IPS DF 19.7 (cell line): ENCODE measurements around the gene GATAD2A.
A peak's percentile ranks its signal among the peaks of the same experiment; 100 is the strongest.
"Not testable (repeated sequence)": the region's sequence is repeated elsewhere in the genome, so short reads cannot be mapped to it uniquely, and the experiment has no call there.

ENCODE experiments used
- DNase-seq: peaks from one replicate; pipeline ENCODE4 v3.0.0-alpha.2; 2013; ENCODE audit warnings: low read depth, low spot score

Gene GATAD2A

GRCh38 chr19:19446655-19447437 is 41.4 kb downstream of the GATAD2A start:
- DNase-seq, result no peak

GRCh38 chr19:19447536-19448237 is 42.2 kb downstream of the GATAD2A start:
- DNase-seq, result no peak

GRCh38 chr19:19448238-19448544 is 42.7 kb downstream of the GATAD2A start:
- DNase-seq, result no peak

GRCh38 chr19:19451429-19452242 is 46.2 kb downstream of the GATAD2A start:
- DNase-seq, result no peak

GRCh38 chr19:19452243-19453124 is 47.0 kb downstream of the GATAD2A start:
- no peak for DNase-seq

- no peak for DNase-seq
These were observed 47.6 kb downstream of the GATAD2A start for GRCh38 chr19:19453125-19453454.

GRCh38 chr19:19455166-19455919 is 49.9 kb downstream of the GATAD2A start:
- not testable (repeated sequence) for DNase-seq

GRCh38 chr19:19457671-19458070 is 52.2 kb downstream of the GATAD2A start:
- no peak for DNase-seq

- no peak for DNase-seq
These were observed 52.8 kb downstream of the GATAD2A start for GRCh38 chr19:19458110-19458816.

GRCh38 chr19:19459073-19459472 is 53.6 kb downstream of the GATAD2A start:
- no peak for DNase-seq

- DNase-seq, result no peak
These were observed 54.3 kb downstream of the GATAD2A start for GRCh38 chr19:19459707-19460251.

- no peak for DNase-seq
These were observed 54.8 kb downstream of the GATAD2A start for GRCh38 chr19:19460258-19460731.

GRCh38 chr19:19460761-19461265 is 55.3 kb downstream of the GATAD2A start:
- no peak for DNase-seq

GRCh38 chr19:19461306-19461670 is 55.8 kb downstream of the GATAD2A start:
- DNase-seq, result no peak

GRCh38 chr19:19461671-19462622 is 56.5 kb downstream of the GATAD2A start:
- DNase-seq, result peak; percentile 74

- no peak for DNase-seq
These were observed 58.1 kb downstream of the GATAD2A start for GRCh38 chr19:19463348-19464117.

- peak; percentile 76 for DNase-seq
These were observed 59.0 kb downstream of the GATAD2A start for GRCh38 chr19:19464339-19465098.
